GM12891 (cell line): ENCODE data around the gene PDGFRA.

Experiments
- POLR2A ChIP-seq: IDR thresholded peaks from 2 replicates; pipeline ENCODE4 v1.6.1; 2011; ENCODE audit warnings: low read depth, low read length, control low read depth
- POLR2AphosphoS5 ChIP-seq: IDR thresholded peaks from 2 replicates; pipeline ENCODE4 v1.6.1; 2011; ENCODE audit warnings: low read depth, low read length, control low read depth
- TAF1 ChIP-seq: IDR thresholded peaks from 2 replicates; pipeline ENCODE4 v1.6.1; 2011; ENCODE audit warnings: low read depth, low read length, control low read depth

- no peak for TF ChIP-seq POLR2A
- TF ChIP-seq POLR2AphosphoS5, result no peak
- no peak for TF ChIP-seq TAF1
Observed at GRCh38 chr4:54254915-54255246, 25.8 kb downstream of the PDGFRA start.
